GM19438 (cell line): ENCODE data around the gene ANKS1A.

Experiments
- ATAC-seq: cut with Tn5 transposase; IDR thresholded peaks from one replicate; pipeline ENCODE4 v1.9.1; 2021; ENCODE audit warnings: low read depth; ENCODE audit not compliant: unreplicated experiment

Gene ANKS1A

DNA sequence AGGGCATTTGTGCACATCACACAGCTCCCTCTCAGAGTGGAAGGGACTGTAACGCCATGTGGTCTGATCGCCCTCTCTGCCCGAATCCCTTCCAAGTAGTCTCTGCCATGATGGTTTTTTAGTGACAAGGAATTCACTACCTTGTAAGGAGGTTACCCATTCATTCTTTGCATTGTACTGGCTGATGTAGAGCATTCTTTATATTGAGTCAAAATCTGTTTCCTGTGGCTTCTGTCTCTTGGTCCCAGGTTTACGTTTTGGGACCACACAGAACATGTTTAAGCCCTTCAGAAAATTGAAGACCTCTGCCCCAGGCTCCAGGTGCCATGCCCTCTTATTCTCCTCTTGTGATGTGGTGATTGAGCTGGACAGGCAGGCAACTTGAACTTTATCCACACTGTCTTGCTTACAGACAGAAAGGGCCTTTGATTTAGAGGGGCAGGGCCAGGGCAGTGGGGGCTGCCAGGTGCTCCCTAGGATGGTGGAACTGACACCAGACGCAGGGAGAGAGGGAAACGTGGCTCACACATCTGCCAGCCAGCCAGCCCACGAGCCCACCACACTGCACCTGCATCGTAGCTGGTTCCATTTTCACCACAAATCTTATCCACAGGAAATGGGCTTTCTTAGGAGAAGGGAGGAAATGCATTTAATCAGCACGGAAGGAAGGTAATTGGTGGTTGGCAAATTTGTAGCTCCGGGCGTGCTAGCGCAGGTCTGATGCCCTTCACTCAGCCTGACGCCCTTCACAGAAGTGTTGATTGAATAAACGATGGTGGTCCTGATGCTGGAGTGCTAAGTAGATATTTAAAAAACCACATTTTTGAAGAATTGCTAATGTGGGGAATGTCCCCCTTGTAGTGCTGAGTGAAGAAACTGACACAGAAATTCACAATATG is 173.9 kb downstream of the ANKS1A start:
- ATAC-seq: no peak

DNA sequence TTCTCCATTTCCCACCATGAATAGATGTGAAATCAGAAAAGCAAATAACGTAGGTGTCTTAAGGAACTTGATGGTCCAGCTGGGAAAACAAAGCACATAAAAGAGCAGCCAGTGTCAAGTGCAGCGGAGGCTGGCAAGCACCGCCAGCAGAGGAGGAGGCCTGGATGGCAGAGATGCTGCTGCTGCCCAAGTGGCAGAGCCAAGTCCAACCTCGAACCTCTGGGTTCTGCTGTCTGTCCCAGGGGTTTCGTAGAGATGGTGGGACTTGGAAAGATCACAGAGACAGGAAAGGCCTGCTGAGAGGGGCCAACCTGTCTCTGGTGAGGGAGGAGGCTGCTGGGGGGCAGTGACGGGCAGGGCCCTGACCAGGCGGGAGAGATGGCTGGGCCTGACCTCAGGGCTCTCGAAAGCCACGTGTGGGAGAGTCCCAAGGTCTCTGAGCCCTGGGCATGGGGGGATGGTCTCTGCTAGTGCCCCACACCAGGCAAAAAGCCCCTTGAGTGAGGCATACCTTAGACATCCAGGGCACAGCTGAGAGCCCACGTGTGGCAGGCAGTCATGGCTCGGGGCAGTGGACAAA is 174.7 kb downstream of the ANKS1A start:
- ATAC-seq: no peak

DNA sequence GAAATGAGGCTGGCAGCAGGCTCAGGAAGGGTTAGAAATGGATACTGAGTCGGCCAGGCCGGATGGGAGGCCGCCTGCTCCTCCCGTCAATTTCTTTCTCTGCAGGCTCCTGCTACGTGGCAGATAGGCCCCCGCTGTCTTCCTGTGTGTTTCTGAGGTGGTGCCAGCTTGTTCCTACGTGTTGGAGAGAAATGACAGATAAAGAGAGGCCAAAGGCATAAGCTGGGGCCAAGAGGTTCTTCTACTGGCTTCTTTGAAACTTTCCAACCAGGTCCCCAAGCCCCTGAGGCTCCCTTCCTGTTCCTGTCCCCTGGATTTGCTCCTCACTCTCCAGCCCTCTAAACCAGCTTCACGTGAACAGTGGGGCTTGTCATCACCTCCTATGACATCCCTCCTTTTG is 175.2 kb downstream of the ANKS1A start:
- ATAC-seq: no peak

DNA sequence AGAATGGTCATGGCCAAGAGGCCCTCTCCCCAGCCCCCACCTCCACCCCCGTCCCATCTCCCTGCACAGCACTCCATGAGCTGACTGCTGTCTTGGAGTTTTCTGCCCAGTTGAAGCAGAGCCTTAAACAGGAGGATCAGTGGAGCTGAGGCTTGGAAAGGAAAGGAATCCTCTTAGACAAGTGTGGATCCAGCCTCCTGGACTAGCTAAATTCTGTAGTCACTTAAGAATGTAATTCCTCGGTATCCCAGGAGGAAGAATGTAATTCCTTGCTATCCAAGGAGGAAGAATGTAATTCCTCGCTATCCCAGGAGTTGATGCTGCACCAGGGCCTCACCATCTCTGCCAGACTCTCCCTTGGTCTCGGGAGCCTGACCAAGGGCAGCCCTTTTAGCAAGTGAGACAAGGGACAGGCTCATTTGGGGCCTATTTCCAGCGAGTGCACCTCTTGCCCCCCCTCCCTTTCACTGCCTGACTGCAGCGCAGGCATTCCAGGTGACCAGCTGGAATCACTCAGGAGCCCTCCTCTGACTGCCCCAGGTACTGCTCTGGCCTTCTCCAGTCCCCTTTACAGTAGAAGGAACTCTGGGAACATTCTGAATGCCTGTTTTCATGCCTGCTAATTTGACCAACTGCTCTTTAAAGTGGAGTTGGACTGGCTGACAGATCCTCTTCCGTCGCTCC is 175.8 kb downstream of the ANKS1A start:
- ATAC-seq: no peak

DNA sequence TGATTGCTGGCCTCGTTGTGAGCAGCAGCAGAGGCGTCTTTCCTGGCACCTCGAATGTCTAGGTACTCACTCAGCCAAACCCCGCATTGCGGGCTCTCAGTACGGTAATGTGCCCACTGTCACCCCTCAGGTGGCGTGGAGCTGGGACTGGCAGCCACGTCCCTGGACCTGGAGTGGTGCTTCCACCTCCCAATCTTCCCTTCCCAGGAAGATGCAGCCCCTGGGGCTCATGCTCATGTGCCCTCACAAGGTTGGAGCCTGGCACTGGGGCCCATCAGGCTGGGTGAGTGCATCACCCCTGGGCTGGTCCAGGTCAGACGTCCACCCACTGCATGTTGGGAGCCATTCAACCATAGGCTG is 176.4 kb downstream of the ANKS1A start:
- no peak for ATAC-seq

DNA sequence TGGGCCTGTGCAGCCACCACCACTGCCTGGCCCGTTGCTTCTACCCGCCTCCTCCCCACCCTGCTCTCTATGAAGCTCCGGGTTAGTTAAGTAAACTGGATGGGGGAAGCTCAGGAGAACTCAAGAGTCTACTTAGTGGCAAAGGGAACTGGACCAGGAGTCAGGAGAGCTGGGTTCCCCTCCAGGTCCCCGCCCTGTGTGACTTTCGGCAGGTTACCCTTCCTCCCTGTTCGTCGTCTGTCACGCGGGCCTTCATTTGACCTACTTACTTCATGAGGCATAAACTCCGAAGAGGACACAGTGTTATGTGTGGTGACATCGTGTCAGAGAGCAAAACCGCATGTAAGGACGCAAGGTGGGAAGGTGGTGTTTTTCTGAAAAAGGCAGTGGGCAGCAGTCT is 176.8 kb downstream of the ANKS1A start:
- no peak for ATAC-seq

DNA sequence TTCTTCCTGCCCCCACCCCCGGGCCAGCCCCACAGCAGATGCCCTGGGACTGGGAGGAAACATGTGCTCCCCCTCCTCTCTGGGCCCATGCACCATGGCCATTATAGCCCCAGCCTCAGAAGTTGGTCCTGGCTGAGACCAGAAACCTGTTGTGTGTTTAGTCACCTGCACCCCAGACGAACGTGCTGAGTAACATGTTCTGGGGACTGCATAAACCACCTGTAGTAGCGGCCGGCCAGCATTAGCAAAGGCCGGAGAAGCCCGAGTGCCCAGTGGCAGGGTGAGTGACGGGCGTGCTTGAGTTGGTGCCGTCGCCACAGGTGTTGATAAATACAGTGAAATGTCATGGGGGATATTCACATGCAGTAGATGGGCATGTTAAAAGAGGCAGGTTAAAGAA is 178.2 kb downstream of the ANKS1A start:
- ATAC-seq: no peak

DNA sequence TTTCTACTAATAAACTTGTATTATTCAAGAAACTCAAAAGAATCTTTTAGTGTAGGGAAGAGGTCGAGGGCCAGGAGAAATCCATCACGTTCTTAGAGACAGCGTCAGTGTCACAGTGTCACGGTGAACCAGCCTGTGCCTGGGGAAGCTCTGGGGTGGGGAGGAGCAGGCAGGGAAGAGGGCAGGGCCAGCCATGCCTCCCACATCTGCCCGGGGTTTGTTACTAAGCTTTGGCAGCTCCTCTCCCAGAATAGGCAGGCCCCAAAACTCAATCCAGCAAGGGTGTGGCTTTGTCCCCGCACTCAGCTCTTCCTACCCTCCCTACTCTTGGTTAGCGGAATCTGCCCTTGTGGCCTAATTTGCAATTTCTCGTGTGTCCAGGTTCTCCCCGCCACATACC is 179.2 kb downstream of the ANKS1A start:
- ATAC-seq: no peak

DNA sequence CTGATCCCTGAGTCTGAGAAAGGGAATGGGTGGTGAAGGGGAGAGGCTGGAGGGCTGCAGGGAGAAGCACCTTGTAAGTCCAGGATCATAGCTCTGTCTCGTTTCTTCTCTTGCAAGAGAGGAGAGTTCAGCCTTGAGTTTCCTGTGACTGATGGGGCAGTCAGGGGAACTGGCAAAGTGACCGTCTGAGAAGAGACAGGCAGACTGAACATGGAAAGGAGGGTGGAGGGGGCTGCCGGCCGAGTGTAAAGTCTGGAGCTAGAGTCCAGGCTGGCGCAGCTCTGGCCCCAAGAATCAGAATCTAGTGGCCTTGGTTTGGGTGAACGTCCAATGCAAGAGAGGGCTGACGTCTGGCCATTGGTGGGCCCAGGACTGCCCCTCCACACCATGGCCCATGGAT is 179.6 kb downstream of the ANKS1A start:
- ATAC-seq: no peak

DNA sequence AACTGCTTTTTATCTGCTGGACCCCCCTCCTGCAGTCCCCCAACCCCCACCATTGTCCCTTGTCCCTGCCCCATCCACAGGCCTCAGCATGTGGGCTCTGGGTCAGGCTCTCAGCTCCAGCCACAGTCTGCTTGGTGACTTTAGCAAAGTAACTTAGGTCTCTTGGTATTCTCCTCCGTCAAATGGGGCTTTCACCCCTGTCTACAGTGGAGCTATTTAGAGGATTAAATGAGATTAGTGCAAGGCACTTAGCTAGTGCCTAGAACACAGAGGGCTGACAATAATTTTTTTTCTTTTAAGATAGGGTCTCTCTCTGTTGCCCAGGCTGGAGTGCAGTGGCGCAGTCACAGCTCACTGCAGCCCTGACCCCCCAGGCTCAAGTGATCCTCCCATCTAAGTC is 180.2 kb downstream of the ANKS1A start:
- no peak for ATAC-seq

DNA sequence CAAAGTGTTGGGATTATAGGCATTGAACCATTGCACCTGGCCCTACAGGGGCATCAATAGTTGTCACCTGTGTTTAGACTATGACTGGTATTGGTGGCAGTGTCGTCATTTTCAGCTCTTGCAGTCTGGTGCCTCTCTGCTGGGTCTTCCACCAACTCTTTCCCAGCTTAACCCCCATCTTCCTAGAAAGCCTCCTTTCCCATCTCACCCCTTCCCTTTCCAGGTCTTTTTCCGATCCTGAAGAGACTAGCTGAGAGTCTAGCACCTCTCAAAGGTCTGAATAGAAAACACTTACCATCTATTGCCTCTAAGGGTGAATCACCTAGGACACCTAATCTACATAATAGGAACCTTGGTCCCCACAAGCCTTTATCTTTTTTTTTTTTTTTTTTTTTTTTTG is 181.1 kb downstream of the ANKS1A start:
- ATAC-seq: no peak

DNA sequence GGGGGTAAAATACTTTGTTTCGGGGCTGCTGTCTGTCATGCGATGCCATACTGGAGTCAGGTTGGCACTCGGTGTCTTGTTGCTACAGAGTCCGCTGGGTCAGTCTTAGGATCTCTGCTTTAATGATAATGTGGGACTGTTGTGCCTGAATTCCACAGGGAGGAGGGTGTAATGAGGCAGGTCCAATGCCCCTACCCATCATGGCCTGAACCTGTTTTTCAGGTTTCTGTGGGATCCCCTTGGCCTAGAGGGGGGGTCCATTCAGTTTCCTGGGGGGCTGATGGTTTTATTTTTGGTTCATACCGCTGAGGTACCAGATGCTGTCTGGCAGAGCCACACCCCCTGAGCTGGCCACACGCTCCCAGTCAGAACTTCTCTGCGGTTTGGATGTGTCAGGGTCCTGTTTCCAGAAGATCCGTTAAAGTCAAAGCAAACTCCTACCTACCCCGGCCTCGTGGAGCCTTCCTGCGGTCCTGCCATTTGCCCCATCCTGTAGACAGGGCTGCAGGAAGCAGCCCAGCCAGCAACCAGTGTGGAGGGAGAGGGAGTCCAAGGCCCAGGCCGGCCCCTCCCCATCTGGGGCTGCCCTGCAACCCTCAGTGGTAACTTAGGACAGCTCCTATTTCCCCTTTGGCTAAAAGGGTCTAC is 182.4 kb downstream of the ANKS1A start:
- no peak for ATAC-seq

DNA sequence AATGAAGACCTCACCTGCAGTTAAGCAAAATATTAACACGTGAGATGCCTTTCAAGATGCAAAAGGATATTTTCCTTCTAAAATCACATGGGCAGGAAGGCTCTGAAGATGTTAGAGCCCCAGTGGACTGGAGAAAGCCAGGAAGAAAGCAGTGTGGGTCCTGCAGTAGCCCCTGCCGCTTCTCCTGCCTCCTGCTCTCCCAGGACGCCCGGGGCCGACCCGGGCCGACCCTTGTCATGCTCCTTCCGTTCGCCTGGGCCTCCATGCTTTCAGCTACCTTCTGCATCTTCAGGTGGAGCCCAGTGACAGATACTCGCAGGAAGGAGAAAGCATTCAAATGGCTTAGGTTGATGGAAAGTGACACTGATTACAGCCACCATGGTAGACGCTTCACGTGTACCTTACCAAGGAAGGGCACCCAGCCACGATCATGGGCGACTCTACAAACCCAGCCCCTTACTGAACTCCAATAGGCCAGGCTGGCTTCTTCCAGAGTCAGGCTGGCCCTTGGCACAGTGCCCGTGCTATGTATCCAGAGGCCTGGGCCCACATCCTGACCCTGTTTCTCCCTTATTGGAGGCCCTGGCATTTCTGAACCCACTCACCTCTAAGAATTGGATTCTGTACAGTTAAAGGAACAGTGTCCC is 183.1 kb downstream of the ANKS1A start:
- ATAC-seq: no peak

DNA sequence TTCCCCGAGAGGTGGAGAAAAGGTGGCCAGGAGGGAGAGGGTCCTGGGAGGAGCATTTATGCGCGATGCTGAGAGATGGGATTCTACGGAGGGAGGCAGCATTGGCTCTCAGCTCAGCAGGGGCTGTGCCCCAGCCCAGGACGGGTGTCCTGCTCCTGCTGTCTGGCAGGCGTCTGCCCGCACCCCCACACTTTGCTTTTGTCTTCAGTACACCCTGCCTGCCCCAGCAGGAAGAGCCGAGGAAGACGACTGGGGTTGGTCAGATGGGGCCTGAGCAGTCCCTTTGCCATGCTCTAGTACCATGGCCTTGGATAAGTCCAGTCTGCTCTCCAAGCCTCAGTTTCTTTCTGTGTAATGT is 183.6 kb downstream of the ANKS1A start:
- no peak for ATAC-seq

DNA sequence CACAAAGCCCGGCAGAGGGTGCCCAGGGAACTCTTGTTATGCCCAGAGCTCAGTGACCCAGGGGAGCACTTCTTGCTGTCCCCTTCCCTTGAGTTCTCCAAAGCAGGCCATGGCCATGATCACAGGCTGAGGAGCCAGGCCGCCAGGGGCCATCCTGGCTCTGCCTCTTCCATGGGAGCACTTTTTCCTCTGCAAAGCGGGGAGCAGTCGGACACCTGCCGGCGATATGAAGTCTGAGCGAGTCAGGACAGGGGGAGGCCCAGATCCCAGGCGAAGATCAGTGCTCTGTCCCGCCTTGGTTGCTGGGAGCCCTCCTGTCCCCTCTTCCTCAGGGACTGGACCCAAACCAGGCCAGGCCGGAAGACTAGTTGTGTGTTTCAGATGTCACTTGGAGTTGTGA is 184.2 kb downstream of the ANKS1A start:
- ATAC-seq: no peak

DNA sequence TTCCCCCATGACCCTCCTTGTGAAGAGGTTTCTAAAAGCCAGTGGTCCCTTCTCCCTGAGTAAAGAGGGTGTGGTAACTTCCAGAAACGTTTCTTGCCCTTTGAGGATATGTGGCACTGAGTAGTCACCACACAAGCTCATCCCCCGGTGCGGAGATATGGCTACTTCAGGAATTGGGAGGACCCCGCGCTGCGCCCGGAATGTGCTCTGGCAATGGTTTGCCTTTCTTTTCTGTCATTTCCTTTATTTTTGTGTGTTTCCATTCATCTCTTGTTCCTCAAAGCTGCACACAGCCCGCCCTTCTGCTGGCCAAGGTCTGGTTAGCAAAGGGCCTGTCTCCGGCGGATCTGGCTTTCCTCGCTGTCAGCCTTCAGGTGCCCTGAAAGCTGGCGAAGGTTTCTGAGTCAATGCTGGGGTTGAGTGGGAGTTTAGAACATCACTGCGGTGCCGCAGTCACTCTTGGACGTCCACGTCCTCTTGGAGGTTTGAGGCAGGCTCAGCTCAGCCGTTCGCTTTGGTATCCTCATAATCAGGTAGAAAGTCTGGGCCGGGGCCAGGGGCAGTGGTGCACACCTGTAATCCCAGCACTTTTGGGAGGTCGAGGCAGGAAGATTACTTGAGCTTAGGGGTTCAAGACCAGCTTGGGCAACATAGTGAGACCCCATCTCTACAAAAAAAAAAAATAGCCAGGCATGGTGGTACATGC is 184.9 kb downstream of the ANKS1A start:
- no peak for ATAC-seq

DNA sequence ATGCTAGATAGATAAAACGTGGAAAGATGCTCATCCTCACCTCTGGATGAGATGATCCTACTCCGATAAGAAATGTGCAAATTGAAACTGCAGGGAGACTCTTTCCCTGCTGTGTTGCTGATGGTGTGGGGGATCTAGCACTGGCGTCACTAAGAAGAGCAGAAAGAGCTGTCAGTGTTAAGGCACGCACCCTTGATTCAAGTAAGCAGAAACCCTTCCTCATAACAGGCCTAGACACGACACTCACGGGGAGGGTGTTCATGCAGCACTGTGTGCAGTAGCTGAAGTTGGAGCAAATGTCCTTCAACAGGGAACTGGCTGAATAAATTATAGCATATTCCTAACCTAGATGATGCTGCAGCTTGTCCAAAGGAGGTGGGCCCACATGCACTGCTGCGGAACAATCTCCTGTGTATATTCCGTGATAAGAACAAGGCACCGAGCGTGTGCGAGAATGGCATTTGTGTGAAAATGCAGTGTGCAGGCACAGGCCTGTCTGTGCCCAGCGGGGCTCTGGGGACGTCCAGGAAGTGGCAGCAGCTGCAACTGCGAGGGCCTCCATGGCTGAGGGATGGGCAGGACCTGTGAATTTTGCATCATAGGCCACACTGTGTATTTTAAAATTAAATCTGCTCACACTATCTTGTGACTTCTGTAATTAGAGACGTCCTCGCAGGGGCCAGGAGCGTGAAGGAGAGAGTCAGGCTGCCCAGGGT is 188.1 kb downstream of the ANKS1A start:
- ATAC-seq: no peak

DNA sequence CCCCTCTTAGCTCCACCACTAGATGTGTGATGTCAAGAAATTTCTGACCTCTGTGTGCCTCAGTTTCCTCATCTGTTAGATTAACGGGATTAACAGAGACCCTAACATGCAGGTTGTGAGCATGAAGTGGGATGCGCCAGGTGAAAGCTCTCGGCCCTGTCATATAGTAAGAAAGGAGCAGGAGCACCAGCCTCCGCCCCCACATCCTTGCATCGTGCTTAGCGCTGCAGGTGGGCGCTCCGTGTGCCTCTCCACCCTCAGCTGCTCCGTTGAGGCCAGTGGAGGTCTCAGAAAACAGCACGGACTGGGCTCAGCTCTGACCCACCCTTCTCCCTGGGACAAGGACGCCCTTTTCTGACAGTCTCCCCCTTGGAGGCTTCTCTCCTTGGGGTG is 188.7 kb downstream of the ANKS1A start:
- no peak for ATAC-seq

DNA sequence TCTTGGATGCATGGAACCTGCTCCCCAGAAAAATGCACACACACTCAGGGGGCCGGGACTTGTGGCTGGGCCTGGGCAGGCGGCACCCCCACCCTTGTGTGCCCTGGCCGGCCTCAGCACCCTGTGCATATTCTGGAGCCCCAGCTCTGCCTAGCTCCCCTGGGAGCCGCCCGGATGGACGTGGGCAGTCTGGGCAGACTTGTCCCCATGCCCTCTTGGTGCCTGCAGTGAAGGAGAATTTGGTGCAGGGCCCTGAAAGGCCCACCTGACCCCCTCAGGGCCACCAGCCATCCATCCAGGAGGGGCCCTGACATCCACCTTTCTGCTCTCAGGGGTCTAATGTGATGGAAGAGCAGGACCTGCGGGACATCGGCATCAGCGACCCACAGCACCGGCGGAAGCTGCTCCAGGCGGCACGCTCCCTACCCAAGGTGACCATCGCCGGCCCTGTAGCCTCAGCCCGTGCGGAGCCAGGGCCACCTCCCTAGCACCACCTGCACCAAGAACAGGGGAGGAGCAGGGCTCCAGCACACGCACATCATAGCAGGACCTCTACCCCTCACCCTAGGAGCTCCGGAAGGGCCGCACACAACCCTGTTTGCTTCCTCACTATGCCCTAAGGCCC is 189.3 kb downstream of the ANKS1A start:
- no peak for ATAC-seq
